Uterus (tissue), 2 donors: ENCODE measurements around the gene CCSER1.

ENCODE experiments used
- POLR2A ChIP-seq, 2 donors: fragments of 450-650 bp; IDR thresholded peaks; one replicate each; pipeline ENCODE4 v1.6.1; 2016; ENCODE audit warnings: antibody characterized with exemption in 2 of 2, mild to moderate bottlenecking in 1 of 2, moderate library complexity in 1 of 2
- TF ChIP-seq, protein P1 (sequence below), 4 experiments: fragments of 200-600 bp in 2 of 4; fragments of 450-650 bp in 2 of 4; sonication (generic) in 2 of 4; IDR thresholded peaks; one replicate each; pipeline ENCODE4 v1.5.1; 2016 to 2019; ENCODE audit warnings: antibody characterized with exemption in 4 of 4, mild to moderate bottlenecking in 2 of 4, moderate library complexity in 1 of 4

DNA sequence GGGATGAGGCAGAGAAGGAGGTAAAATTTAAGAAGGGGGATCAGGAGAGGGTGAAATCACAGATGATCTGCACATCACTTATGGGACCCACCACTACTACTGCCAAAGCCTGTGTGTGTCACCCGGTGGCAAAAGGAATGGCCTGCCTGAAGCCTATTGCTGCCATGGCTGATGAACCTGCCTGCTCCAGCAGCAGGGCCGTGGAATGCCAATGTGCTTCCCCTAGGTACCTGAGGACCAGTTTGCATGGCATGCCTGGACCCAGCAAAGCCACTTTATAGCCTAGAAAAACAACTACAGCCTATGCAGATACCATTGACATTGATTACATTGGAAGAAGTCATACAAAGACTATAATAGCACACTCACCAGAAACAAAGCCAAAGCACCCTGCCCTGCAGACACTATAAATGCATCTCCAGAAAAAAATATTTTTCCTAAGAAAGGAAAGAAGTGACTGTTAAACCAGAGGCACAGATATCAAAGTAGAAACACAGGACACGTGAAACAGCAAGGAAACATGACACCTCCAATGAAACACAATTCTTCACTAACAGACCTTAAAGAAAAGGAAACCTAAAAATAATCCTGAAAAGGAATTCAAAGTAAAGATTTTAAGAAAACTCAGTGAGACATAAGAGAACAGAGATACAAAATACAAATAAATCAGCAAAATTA lies 1495.9 kb downstream of the CCSER1 start:
- TF ChIP-seq POLR2A (IDR thresholded peaks at IDR 0.05): no peak
- TF ChIP-seq, protein P1, sequence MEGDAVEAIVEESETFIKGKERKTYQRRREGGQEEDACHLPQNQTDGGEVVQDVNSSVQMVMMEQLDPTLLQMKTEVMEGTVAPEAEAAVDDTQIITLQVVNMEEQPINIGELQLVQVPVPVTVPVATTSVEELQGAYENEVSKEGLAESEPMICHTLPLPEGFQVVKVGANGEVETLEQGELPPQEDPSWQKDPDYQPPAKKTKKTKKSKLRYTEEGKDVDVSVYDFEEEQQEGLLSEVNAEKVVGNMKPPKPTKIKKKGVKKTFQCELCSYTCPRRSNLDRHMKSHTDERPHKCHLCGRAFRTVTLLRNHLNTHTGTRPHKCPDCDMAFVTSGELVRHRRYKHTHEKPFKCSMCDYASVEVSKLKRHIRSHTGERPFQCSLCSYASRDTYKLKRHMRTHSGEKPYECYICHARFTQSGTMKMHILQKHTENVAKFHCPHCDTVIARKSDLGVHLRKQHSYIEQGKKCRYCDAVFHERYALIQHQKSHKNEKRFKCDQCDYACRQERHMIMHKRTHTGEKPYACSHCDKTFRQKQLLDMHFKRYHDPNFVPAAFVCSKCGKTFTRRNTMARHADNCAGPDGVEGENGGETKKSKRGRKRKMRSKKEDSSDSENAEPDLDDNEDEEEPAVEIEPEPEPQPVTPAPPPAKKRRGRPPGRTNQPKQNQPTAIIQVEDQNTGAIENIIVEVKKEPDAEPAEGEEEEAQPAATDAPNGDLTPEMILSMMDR (IDR thresholded peaks at IDR 0.05): no peak
